Ovary (tissue), 3 donors: ENCODE measurements around the gene RBPJ.

Source experiments
- EP300 ChIP-seq: sonication (generic); formaldehyde crosslinking; IDR thresholded peaks from one replicate; pipeline ENCODE4 v1.6.1; 2017; ENCODE audit warnings: antibody characterized with exemption
- TF ChIP-seq, protein P1 (sequence below), 3 donors: fragments of 450-650 bp in 2 of 3; fragments of 200-600 bp in 1 of 3; IDR thresholded peaks; one replicate each; pipeline versions ENCODE4 v1.5.1 to v1.8.0; 2016 to 2022; ENCODE audit warnings: antibody characterized with exemption in 3 of 3, mild to moderate bottlenecking in 1 of 3
- donor health status: DM: no; HTN: no; CAD: no.

DNA sequence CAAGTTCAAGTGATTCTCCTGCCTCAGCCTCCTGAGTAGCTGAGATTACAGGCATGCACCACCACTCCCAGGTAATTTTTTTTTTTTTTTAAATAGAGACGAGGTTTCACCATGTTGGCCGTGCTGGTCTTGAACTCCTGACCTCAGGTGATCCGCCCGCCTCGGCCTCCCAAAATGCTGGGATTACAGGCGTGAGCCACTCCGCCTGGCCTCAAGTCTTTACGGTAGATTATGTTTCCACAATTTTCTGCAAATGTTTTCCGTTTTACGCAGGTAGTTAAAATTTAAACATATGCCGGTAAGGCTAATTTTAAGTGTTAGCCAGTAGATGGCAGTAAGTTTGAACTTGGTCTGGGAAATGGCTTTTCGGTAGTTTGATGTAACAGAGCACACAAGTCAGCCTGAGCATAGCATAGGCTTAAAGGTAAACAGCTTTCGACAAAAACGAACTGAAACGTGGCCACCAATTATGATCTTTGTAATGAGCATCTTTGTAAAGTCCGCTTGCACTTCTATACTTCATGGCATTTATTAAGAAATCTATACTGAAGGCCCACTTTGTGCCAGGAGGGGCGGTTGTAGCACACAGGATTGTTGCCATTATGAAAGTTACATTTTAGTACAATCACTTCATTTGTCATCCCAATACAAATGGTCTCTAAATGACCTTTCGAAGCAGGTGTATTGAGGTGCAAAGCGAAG lies 138.4 kb downstream of the RBPJ start:
- TF ChIP-seq, protein P1, sequence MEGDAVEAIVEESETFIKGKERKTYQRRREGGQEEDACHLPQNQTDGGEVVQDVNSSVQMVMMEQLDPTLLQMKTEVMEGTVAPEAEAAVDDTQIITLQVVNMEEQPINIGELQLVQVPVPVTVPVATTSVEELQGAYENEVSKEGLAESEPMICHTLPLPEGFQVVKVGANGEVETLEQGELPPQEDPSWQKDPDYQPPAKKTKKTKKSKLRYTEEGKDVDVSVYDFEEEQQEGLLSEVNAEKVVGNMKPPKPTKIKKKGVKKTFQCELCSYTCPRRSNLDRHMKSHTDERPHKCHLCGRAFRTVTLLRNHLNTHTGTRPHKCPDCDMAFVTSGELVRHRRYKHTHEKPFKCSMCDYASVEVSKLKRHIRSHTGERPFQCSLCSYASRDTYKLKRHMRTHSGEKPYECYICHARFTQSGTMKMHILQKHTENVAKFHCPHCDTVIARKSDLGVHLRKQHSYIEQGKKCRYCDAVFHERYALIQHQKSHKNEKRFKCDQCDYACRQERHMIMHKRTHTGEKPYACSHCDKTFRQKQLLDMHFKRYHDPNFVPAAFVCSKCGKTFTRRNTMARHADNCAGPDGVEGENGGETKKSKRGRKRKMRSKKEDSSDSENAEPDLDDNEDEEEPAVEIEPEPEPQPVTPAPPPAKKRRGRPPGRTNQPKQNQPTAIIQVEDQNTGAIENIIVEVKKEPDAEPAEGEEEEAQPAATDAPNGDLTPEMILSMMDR (IDR thresholded peaks at IDR 0.05) = peak in 1 of 3 donors; percentile 40
- TF ChIP-seq EP300 = no peak
